ENCODE results near the gene PCDHB5.
"Not testable (repeated sequence)": the region's sequence is repeated elsewhere in the genome, so short reads cannot be mapped to it uniquely, and the experiment has no call there.

GRCh38 chr5:141184117-141184855 lies 49.3 kb downstream of the PCDHB5 start:
- not testable (repeated sequence) for TF ChIP-seq CTCF, EZH2phosphoT487 (IDR thresholded peaks at IDR 0.05; ENCODE audit: low read length)
